Vagina (tissue), 2 donors: Measurements from ENCODE around the gene SCN11A. TPM values are rescaled to one million over a fixed set of nuclear protein-coding genes. Genes with fewer than 3 reads are reported as not detected.

ENCODE experiments used
- DNase-seq, 2 donors: peaks; one replicate each; pipeline ENCODE4 v3.0.0-alpha.2; 2017; ENCODE audit errors: extremely low spot score in 2 of 2
- H3K27ac ChIP-seq: fragments of 200-600 bp; sonication (generic); one replicate; pipeline ENCODE4 v1.5.1; 2019
- H3K27me3 ChIP-seq: fragments of 200-600 bp; sonication (generic); one replicate; pipeline ENCODE4 v1.5.1; 2019
- H3K36me3 ChIP-seq, 2 donors: fragments of 200-600 bp; sonication (generic); one replicate each; pipeline ENCODE4 v1.5.1; 2017 to 2019
- H3K4me1 ChIP-seq: fragments of 200-600 bp; sonication (generic); one replicate; pipeline ENCODE4 v1.5.1; 2019
- H3K4me3 ChIP-seq, 2 donors: fragments of 200-600 bp; sonication (generic); 1 replicate in 1 of 2; 2 replicates in 1 of 2; pipeline ENCODE4 v1.5.1; 2016 to 2019
- H3K9me3 ChIP-seq: fragments of 200-600 bp; sonication (generic); one replicate; pipeline ENCODE4 v1.5.1; 2019
- CTCF ChIP-seq, 3 experiments: fragments of 450-650 bp in 2 of 3; fragments of 200-600 bp in 1 of 3; sonication (generic) in 1 of 3; IDR thresholded peaks; one replicate each; pipeline ENCODE4 v1.5.1; 2017 to 2019; ENCODE audit warnings: antibody characterized with exemption in 3 of 3, mild to moderate bottlenecking in 2 of 3, moderate library complexity in 2 of 3
- POLR2A ChIP-seq, 2 donors: fragments of 450-650 bp; IDR thresholded peaks; one replicate each; pipeline ENCODE4 v1.6.1; 2017; ENCODE audit warnings: antibody characterized with exemption in 2 of 2, mild to moderate bottlenecking in 2 of 2, moderate library complexity in 2 of 2
- POLR2AphosphoS5 ChIP-seq, 2 donors: sonication (generic); formaldehyde crosslinking; IDR thresholded peaks; one replicate each; pipeline ENCODE4 v1.9.0; 2017; ENCODE audit warnings: antibody characterized with exemption in 2 of 2, mild to moderate bottlenecking in 2 of 2, low read depth in 1 of 2; ENCODE audit not compliant: insufficient read depth in 1 of 2
- intact Hi-C: fragments of 100-400 bp; cut with DNase I; formaldehyde crosslinking; loops from one replicate; pipeline ENCODE4 v1.15.1; 2023
- total RNA-seq: library from RNA; depleted of rRNA; stranded (reverse); fragments of >200 nt; gene quantifications from one replicate; pipeline ENCODE4 v1.2.3, GENCODE V29; 2016

SCN11A gene
- total RNA-seq, 1 donor from 2014 or later, result not detected

- no peaks in the 10 kb centered on the region for H3K36me3 ChIP-seq
- DNase-seq, result no peak
- H3K4me3 ChIP-seq, result no peak overlapping the region
- no peak for TF ChIP-seq POLR2AphosphoS5 (IDR thresholded peaks at IDR 0.05; ENCODE audit: insufficient read depth in 1 of 2, low read depth in 1 of 2)
- no peak for TF ChIP-seq CTCF (IDR thresholded peaks at IDR 0.05)
- no peak overlapping the region for H3K27ac ChIP-seq
- no peaks in the 10 kb centered on the region for H3K9me3 ChIP-seq
- intact Hi-C loops, result no loop called here
- H3K27me3 ChIP-seq, result no peaks in the 10 kb centered on the region
- H3K4me1 ChIP-seq, result peaks cover 4% of the 10 kb centered on the region
These were observed 30.1 kb downstream of the SCN11A start for GRCh38 chr3:39021465-39022285.

GRCh38 chr3:39021029-39021428 lies 30.7 kb downstream of the SCN11A start:
- Histone ChIP-seq H3K27ac (no peak overlapping the region), H3K9me3 (no peaks in the 10 kb centered on the region), H3K4me3 (no peak overlapping the region), H3K27me3 (no peaks in the 10 kb centered on the region), H3K36me3 (no peaks in the 10 kb centered on the region), H3K4me1 (no peaks in the 10 kb centered on the region)
- intact Hi-C loops, result no loop called here
- TF ChIP-seq CTCF (IDR thresholded peaks at IDR 0.05) (no peak), POLR2A (IDR thresholded peaks at IDR 0.05) (no peak)
- no peak for DNase-seq

- Histone ChIP-seq H3K4me1 (no peaks in the 10 kb centered on the region), H3K27ac (no peak overlapping the region), H3K27me3 (no peaks in the 10 kb centered on the region), H3K4me3 (no peak overlapping the region), H3K36me3 (no peaks in the 10 kb centered on the region), H3K9me3 (no peaks in the 10 kb centered on the region)
- TF ChIP-seq POLR2A (IDR thresholded peaks at IDR 0.05) (no peak), POLR2AphosphoS5 (IDR thresholded peaks at IDR 0.05; ENCODE audit: insufficient read depth in 1 of 2, low read depth in 1 of 2) (no peak), CTCF (IDR thresholded peaks at IDR 0.05) (no peak)
- no peak for DNase-seq
- intact Hi-C loops, result no loop called here
These were observed 32.4 kb downstream of the SCN11A start for GRCh38 chr3:39019299-39019698.

GRCh38 chr3:39015418-39015817 lies 36.3 kb downstream of the SCN11A start:
- TF ChIP-seq CTCF (IDR thresholded peaks at IDR 0.05), result no peak
- TF ChIP-seq POLR2AphosphoS5 (IDR thresholded peaks at IDR 0.05; ENCODE audit: insufficient read depth in 1 of 2, low read depth in 1 of 2), result no peak
- no peak for TF ChIP-seq POLR2A (IDR thresholded peaks at IDR 0.05)
- Histone ChIP-seq H3K9me3 (no peaks in the 10 kb centered on the region), H3K4me3 (no peak overlapping the region), H3K27ac (no peak overlapping the region), H3K27me3 (no peaks in the 10 kb centered on the region), H3K4me1 (no peaks in the 10 kb centered on the region), H3K36me3 (no peaks in the 10 kb centered on the region)
- intact Hi-C loops, result no loop called here
- DNase-seq, result no peak

DNA sequence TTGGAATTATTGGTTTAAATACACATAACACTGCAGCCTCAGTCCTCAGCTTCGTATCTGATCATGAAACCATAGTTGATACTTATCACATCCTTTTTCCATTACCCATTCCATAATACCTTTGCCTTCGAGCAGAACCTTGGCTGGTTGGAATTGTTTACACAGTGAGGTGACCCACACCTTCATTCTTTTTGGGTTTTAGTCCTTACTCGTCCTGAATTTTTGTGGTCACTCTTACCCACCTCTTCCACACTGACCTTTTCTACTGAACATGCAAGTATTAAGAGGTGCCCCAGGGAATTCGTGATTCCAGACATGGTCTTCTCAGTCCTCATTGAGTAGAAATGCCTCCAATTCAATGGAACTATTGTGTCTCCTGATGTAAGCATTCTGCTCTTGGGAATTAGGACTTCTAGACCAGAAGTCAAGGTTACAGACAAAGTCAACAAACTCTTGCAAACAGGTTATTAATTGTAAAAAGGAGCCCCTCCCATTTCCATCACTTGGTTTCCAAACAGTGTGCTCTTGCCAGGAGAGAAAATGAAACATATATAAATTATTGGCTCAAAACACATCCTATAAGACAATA lies 37.7 kb downstream of the SCN11A start:
- Histone ChIP-seq H3K27me3 (no peaks in the 10 kb centered on the region), H3K9me3 (no peaks in the 10 kb centered on the region), H3K36me3 (no peaks in the 10 kb centered on the region), H3K4me3 (no peak overlapping the region), H3K27ac (no peak overlapping the region), H3K4me1 (no peaks in the 10 kb centered on the region)
- no peak for DNase-seq
- intact Hi-C loops, result no loop called here
- no peak for TF ChIP-seq POLR2AphosphoS5 (IDR thresholded peaks at IDR 0.05; ENCODE audit: insufficient read depth in 1 of 2, low read depth in 1 of 2)
- TF ChIP-seq POLR2A (IDR thresholded peaks at IDR 0.05), result no peak
- TF ChIP-seq CTCF (IDR thresholded peaks at IDR 0.05), result no peak
